Astrocyte (in vitro differentiated cells and primary cell): Measurements from ENCODE around the gene WFS1. TPM values are rescaled to one million over a fixed set of nuclear protein-coding genes. Genes with fewer than 3 reads are reported as not detected.

Experiments
- DNase-seq: peaks from one replicate; pipeline ENCODE4 v3.0.0-alpha.2; 2010; ENCODE audit warnings: low read depth
- FAIRE-seq: peaks from 2 replicates; lab custom pipeline; 2011; peaks lifted over from hg19 to GRCh38; lab: Jason Lieb, UNC
- H2AFZ ChIP-seq: 2 replicates; pipeline ENCODE4 v1.6.0; 2012; ENCODE audit warnings: low read depth, low read length, inconsistent platforms
- H3K27ac ChIP-seq: 2 replicates; pipeline ENCODE4 v1.5.1; 2011; ENCODE audit warnings: low read depth, low read length, inconsistent platforms
- H3K27me3 ChIP-seq: 2 replicates; pipeline ENCODE4 v1.6.0; 2011; ENCODE audit warnings: low read length, inconsistent platforms; ENCODE audit not compliant: insufficient read depth
- H3K36me3 ChIP-seq: 2 replicates; pipeline ENCODE4 v1.5.1; 2011; ENCODE audit warnings: low read length, inconsistent platforms; ENCODE audit not compliant: insufficient read depth
- H3K4me1 ChIP-seq: 2 replicates; pipeline ENCODE4 v1.5.1; 2011; ENCODE audit warnings: low read length, inconsistent platforms; ENCODE audit not compliant: insufficient read depth
- H3K4me2 ChIP-seq: 2 replicates; pipeline ENCODE4 v1.6.0; 2012; ENCODE audit warnings: low read length, inconsistent platforms
- H3K4me3 ChIP-seq: 2 replicates; pipeline ENCODE4 v1.5.1; 2011; ENCODE audit warnings: low read depth, mild to moderate bottlenecking, low read length, inconsistent platforms; ENCODE audit not compliant: insufficient read depth
- H3K79me2 ChIP-seq: 2 replicates; pipeline ENCODE4 v1.6.0; 2012; ENCODE audit warnings: mild to moderate bottlenecking, low read length, inconsistent platforms; ENCODE audit not compliant: insufficient read depth
- H3K9ac ChIP-seq: 2 replicates; pipeline ENCODE4 v1.6.0; 2012; ENCODE audit warnings: mild to moderate bottlenecking, low read length, inconsistent platforms
- H3K9me3 ChIP-seq: 2 replicates; pipeline ENCODE4 v1.5.1; 2012; ENCODE audit warnings: low read depth, mild to moderate bottlenecking, low read length, inconsistent platforms; ENCODE audit not compliant: insufficient read depth
- H4K20me1 ChIP-seq: 2 replicates; pipeline ENCODE4 v1.6.0; 2012; ENCODE audit warnings: low read length, inconsistent platforms; ENCODE audit not compliant: insufficient read depth
- H3K27ac Mint-ChIP-seq: one replicate; pipeline ENCODE4 v1.8.0; 2021; ENCODE audit warnings: mild to moderate bottlenecking, mixed read lengths; ENCODE audit not compliant: unreplicated experiment
- H3K27me3 Mint-ChIP-seq: one replicate; pipeline ENCODE4 v1.8.0; 2021; ENCODE audit warnings: low read depth, mixed read lengths; ENCODE audit not compliant: unreplicated experiment
- H3K36me3 Mint-ChIP-seq: one replicate; pipeline ENCODE4 v1.8.0; 2021; ENCODE audit warnings: low read depth, mixed read lengths; ENCODE audit not compliant: unreplicated experiment
- H3K4me1 Mint-ChIP-seq: one replicate; pipeline ENCODE4 v1.8.0; 2021; ENCODE audit warnings: low read depth, mixed read lengths; ENCODE audit not compliant: unreplicated experiment
- H3K4me3 Mint-ChIP-seq: one replicate; pipeline ENCODE4 v1.8.0; 2021; ENCODE audit warnings: mild to moderate bottlenecking, moderate library complexity, mixed read lengths; ENCODE audit not compliant: unreplicated experiment
- H3K9me3 Mint-ChIP-seq: one replicate; pipeline ENCODE4 v1.8.0; 2021; ENCODE audit warnings: mild to moderate bottlenecking, mixed read lengths; ENCODE audit not compliant: unreplicated experiment
- CTCF ChIP-seq: IDR thresholded peaks from 2 replicates; pipeline ENCODE4 v1.5.1; 2011; ENCODE audit warnings: low read depth, mild to moderate bottlenecking, inconsistent platforms, low read length, moderate library complexity; ENCODE audit not compliant: insufficient read depth
- EZH2 ChIP-seq: IDR thresholded peaks from 2 replicates; pipeline ENCODE4 v1.6.1; 2012; ENCODE audit warnings: mild to moderate bottlenecking, low read length, inconsistent platforms; ENCODE audit not compliant: insufficient read depth
- total RNA-seq: library from RNA; stranded (reverse); gene quantifications from 2 replicates; pipeline ENCODE4 v1.2.1, GENCODE V29; 2021

The WFS1 gene
- total RNA-seq, 1 donor from 2014 or later, result 39.0 TPM

GRCh38 chr4:6351246-6352000 lies 81.8 kb downstream of the WFS1 start:
- Histone ChIP-seq H3K36me3 (no peaks in the 10 kb centered on the region), H3K9ac (no peak overlapping the region), H3K79me2 (no peaks in the 10 kb centered on the region), H4K20me1 (no peaks in the 10 kb centered on the region), H3K4me2 (no peak overlapping the region), H3K27me3 (no peaks in the 10 kb centered on the region), H3K4me1 (no peaks in the 10 kb centered on the region), H3K4me3 (no peak overlapping the region), H2AFZ (no peak overlapping the region), H3K9me3 (no peaks in the 10 kb centered on the region), H3K27ac (no peak overlapping the region)
- Mint-ChIP-seq H3K27ac (no peak overlapping the region), H3K4me1 (peaks cover 3% of the 10 kb centered on the region), H3K36me3 (peaks cover 2% of the 10 kb centered on the region), H3K27me3 (peaks cover 42% of the 10 kb centered on the region), H3K9me3 (no peaks in the 10 kb centered on the region), H3K4me3 (no peak overlapping the region)
- TF ChIP-seq CTCF (no peak), EZH2 (no peak)
- DNase-seq (no peak), FAIRE-seq (no peak)

- no peak for TF ChIP-seq EZH2
- TF ChIP-seq CTCF, result no peak
These were observed 82.5 kb downstream of the WFS1 start for GRCh38 chr4:6352031-6352692.

More at GRCh38 chr4:6352031-6352692, 82.5 kb downstream of the WFS1 start:
- DNase-seq (no peak), FAIRE-seq (no peak)
- Mint-ChIP-seq H3K4me3 (no peak overlapping the region), H3K27me3 (peaks cover 44% of the 10 kb centered on the region), H3K4me1 (peaks cover 3% of the 10 kb centered on the region), H3K36me3 (peaks cover 2% of the 10 kb centered on the region), H3K9me3 (no peaks in the 10 kb centered on the region), H3K27ac (no peak overlapping the region)
- Histone ChIP-seq H3K9me3 (no peaks in the 10 kb centered on the region), H3K9ac (no peak overlapping the region), H4K20me1 (no peaks in the 10 kb centered on the region), H3K79me2 (no peaks in the 10 kb centered on the region), H3K27ac (no peak overlapping the region), H3K4me3 (no peak overlapping the region), H3K4me1 (no peaks in the 10 kb centered on the region), H3K4me2 (no peak overlapping the region), H3K27me3 (no peaks in the 10 kb centered on the region), H2AFZ (no peak overlapping the region), H3K36me3 (no peaks in the 10 kb centered on the region)

Other genes starting within 250 kb of the WFS1 start
- gene JAKMIP1, start 69.3 kb upstream of the WFS1 start, total RNA-seq, result 0.50 and 0.79 TPM in 2 replicates
- 0.72 and 1.1 TPM in 2 replicates for gene PPP2R2C, start 202.8 kb downstream of the WFS1 start, total RNA-seq